ENCODE results near the gene VSIG4. TPM values are rescaled to one million over a fixed set of nuclear protein-coding genes. Genes with fewer than 3 reads are reported as not detected.

VSIG4 gene
- total and polyA plus RNA-seq, 10 of the 15 experiments (the other 5 are each of a cell fraction or from before 2014, with no cell fraction given), result 0.05 to 0.36 TPM; not detected in 8

- TF ChIP-seq ZBTB4 (CRISPR knock-in tag; IDR thresholded peaks at IDR 0.05) (no peak), ZNF24 (IDR thresholded peaks at IDR 0.05) (no peak), SIN3A (IDR thresholded peaks at IDR 0.05; ENCODE audit: low read depth, low read length) (no peak), NFIC (IDR thresholded peaks at IDR 0.05; ENCODE audit: low read depth, low read length) (no peak), RUNX3 (IDR thresholded peaks at IDR 0.05; ENCODE audit: low read length) (no peak), IKZF1 (conservative IDR thresholded peaks at IDR 0.05) (no peak), IRF3 (IDR thresholded peaks at IDR 0.05) (no peak)
These were observed 32.0 kb downstream of the VSIG4 start (continued) for GRCh38 chrX:66007851-66008250.

GRCh38 chrX:66005830-66006449 lies 33.9 kb downstream of the VSIG4 start:
- ChIA-PET RAD21 (ENCODE audit: unreplicated experiment) (interaction anchor here (1.0 to 1.4 kb wide), 2 partner anchors 9 to 11 kb away, joined by 3 read pairs; no protein-coding TSS in a partner anchor), CTCF (interaction anchor here (0.6 to 1.4 kb wide), 4 partner anchors 12 to 303 kb away, joined by 3 to 4 read pairs (median 3); no protein-coding TSS in a partner anchor), SMC1A (ENCODE audit: uncharacterized antibody, unreplicated experiment) (interaction anchor here (0.7 to 2.1 kb wide), 4 partner anchors 12 to 39 kb away, joined by 3 to 10 read pairs (median 4); no protein-coding TSS in a partner anchor), POLR2A (interaction anchor here (1.2 kb wide), 1 partner anchor 12 kb away, joined by 6 read pairs; no protein-coding TSS in a partner anchor)
- H3K4me1 ChIP-seq (ENCODE audit: control insufficient read depth, insufficient read depth, low read length), result peaks cover 11% of the 10 kb centered on the region
- ATAC-seq (no peak), DNase-seq (ENCODE audit: low read depth, low spot score) (no peak), FAIRE-seq (no peak)
- in situ Hi-C loops (cut with MboI) (loop anchor here (10.0 to 25.0 kb wide), 2 partner anchors 399 to 1794 kb away; partner anchors contain the start of gene AMER1), intact Hi-C loops (cut with micrococcal nuclease; ENCODE audit: unreplicated experiment) (no loop called here)
- H3K36me3 ChIP-seq (ENCODE audit: control insufficient read depth in 2 of 2, insufficient read depth in 2 of 2, low read length in 1 of 2), result no peaks in the 10 kb centered on the region
- H3K27ac ChIP-seq (ENCODE audit: control insufficient read depth, insufficient read depth), result 0 out of 2 replicates have a peak overlapping the region, but pooled peaks have one; percentile 24
- 52% methylated on average over 4 of the region's 4 CpGs for WGBS (ENCODE audit: insufficient coverage, insufficient replicate concordance, low lambda C conversion rate, missing lambda C conversion rate)
- H3K27me3 ChIP-seq (replicated peaks in 1 of 2; ENCODE audit: control insufficient read depth in 2 of 2, insufficient read depth in 2 of 2, low read length in 1 of 2), result no peaks in the 10 kb centered on the region
- no peak overlapping the region for H2AFZ ChIP-seq (ENCODE audit: control insufficient read depth, low read depth, low read length)
- no peak overlapping the region for H3K9ac ChIP-seq (ENCODE audit: control insufficient read depth, insufficient read depth, low read length)
- H3K9me3 ChIP-seq (replicated peaks; ENCODE audit: control insufficient read depth, insufficient read depth, low read length), result no peaks in the 10 kb centered on the region; the same call in none of the 3 replicates
- H4K20me1 ChIP-seq (ENCODE audit: control insufficient read depth, insufficient read depth), result no peaks in the 10 kb centered on the region
- BruUV-seq (replicated peaks), result no TSS peak
- H3K4me3 ChIP-seq, result no peak overlapping the region
- H3K79me2 ChIP-seq (ENCODE audit: control insufficient read depth, insufficient read depth, low read length), result no peaks in the 10 kb centered on the region
- no peak overlapping the region for H3K4me2 ChIP-seq (ENCODE audit: control insufficient read depth, insufficient read depth)
- TF ChIP-seq MXI1 (IDR thresholded peaks at IDR 0.05; ENCODE audit: low read depth, low read length) (no peak), JUND (IDR thresholded peaks at IDR 0.05; ENCODE audit: low read depth, low read length) (no peak), FOXM1 (IDR thresholded peaks at IDR 0.05; ENCODE audit: low read depth, low read length) (no peak), EED (IDR thresholded peaks at IDR 0.05; ENCODE audit: low read depth) (no peak), CHD2 (IDR thresholded peaks at IDR 0.05; ENCODE audit: borderline replicate concordance, low read depth, low read length) (no peak), E4F1 (IDR thresholded peaks at IDR 0.05; ENCODE audit: borderline replicate concordance, partially characterized antibody) (no peak), RELB (IDR thresholded peaks at IDR 0.05; ENCODE audit: low read depth) (no peak)

Data from GM12878 (cell line).